Stimulated activated CD8-positive, alpha-beta memory T cell treated with anti-CD3 and anti-CD28 coated beads, Interleukin-15, amount 100 ng/mL, for 4 hours (primary cell): ENCODE data around the gene SOCS6.
"Not testable (repeated sequence)": the region's sequence is repeated elsewhere in the genome, so short reads cannot be mapped to it uniquely, and the experiment has no call there.

ENCODE experiments used
- DNase-seq, 2 donors: peaks; one replicate each; pipeline ENCODE4 v3.0.0-alpha.2; 2020; ENCODE audit warnings: low read depth in 2 of 2

Gene SOCS6, protein sequence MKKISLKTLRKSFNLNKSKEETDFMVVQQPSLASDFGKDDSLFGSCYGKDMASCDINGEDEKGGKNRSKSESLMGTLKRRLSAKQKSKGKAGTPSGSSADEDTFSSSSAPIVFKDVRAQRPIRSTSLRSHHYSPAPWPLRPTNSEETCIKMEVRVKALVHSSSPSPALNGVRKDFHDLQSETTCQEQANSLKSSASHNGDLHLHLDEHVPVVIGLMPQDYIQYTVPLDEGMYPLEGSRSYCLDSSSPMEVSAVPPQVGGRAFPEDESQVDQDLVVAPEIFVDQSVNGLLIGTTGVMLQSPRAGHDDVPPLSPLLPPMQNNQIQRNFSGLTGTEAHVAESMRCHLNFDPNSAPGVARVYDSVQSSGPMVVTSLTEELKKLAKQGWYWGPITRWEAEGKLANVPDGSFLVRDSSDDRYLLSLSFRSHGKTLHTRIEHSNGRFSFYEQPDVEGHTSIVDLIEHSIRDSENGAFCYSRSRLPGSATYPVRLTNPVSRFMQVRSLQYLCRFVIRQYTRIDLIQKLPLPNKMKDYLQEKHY

DNA sequence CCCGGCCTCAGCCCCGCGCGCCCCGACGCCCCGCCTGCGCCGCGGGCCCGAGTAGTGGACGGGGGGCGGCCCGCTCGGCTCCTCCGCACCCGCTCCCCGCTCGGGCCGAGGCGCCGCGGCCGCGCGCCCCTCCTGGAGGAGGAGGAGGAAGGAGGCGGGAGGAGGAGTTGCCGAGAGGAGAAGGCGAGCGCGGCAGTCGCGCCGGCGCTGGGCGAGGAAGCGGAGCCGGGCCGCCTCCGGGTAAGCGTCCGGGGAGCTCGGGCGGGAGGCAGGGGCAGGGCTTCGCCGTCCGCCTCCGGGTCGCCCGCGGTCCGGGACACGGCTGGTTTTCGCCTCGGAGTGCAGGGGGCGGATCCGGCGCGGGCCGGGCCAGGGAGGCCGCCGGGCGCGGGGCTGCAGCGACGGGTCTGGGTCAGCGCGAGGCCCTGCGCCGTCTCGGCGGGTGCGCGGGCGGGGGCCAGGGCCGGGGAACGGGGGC, at the start of gene SOCS6:
Gene SOCS6 (plus strand): TSS at position 195 of the 478 bp plus-strand sequence. CDS start 35,624 bp downstream, outside the sequence.
- DNase-seq = no peak

DNA sequence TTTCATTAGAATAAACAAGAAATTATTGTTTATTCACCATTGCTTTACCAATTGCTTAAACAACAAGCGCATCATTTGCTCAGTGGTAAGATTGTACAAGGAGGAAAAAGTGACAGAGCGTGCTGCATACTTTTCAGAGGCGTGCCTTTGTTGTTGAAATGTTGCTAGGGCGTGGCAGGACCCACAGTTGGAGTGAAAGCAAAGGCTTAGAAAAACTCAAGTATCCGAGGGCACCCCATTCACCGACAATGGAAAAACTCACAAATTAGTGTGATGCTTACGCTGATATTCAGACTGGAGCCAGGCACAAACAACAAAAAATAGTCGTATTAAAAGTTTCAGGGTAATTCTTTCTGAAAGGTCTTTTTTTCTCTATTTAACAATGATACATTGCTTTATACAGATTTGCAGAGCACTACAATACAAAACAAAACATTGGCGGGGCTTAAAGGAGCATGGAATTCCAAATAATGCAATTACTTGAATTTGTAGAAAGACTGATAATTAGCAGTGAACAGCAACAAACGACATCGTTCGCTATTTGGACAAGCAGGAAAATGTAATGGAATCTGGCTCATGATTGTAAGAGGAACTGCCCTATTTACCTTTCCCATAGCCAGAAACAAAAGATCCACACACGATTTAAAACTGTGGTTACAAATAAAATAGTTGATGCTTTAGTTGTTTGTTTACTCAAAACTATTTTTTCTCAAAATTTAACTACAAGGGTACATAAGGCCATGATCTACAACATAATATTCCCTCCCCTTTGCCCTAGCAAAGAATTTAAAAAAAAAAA, 45.5 kb upstream of the SOCS6 start:
- no peak for DNase-seq

DNA sequence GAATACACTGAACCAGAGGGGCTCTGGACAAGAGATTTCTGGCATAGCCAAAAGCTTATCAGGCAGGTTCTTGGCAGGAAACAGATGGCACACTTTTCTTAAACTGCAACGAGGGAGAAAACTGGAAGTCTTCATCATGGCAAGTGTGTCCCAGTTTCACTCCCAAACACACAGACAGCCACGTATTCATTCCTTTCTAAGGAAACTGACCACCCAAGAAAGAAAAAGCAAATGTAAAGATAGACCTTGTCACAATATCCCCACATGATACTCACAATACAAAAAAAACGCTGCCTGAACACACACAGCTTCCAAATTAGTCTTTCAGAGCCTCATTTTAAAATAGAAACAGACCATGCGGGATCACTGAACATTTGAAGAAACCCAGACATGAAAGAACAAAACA, 42.8 kb upstream of the SOCS6 start:
- no peak for DNase-seq

DNA sequence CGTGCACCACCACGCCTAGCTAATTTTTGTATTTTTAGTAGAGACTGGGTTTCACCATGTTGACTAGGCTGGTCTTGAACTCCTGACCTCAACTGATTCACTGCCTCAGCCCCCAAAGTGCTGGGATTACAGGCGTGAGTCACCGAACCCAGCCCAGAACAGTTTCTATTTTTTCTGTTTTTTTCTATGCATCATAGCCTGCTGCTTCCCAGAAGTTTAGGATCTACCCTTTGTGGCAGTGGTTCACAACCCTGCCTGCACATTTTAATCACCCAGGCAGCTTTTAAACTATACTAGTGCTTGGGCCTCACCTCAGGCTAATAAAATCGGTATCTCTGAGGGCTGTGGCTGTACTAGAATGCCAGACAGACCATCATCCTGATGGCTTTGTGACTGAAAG, 39.7 kb upstream of the SOCS6 start:
- no peak for DNase-seq

DNA sequence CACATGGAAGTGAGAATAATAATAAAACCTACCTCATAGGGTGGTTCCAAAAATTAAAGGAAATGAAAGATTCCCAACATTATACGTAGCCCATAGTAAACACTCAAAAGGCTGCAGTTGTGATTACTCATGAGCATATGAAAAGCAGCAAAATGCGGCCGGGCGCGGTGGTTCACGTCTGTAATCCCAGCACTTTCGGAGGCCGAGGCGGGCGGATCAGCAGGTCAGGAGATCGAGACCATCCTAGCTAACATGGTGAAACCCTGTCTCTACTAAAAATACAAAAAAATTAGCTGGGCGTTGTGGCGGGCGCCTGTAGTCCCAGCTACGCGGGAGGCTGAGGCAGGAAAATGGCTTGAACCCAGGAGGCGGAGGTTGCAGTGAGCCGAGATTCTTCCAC, 39.0 kb upstream of the SOCS6 start:
- not testable (repeated sequence) for DNase-seq

DNA sequence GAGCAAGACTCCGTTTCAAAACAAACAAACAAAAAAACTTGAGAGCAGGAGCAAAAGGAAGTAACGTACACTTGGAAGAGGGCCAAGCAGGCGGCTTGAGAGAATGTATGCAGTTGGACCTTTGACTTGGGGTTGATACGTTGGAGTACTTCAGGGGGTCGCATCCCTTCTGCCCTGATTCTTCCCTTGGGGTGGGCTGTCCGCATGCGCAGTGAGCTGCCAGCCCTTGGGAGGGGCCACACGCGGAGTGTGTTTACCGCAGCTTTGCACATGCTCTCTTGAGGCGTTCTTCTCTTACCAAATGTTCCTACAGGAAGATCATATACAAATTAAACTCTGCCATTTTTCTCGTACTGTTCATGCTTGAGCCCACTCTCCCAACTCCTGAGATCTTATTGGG, 38.1 kb upstream of the SOCS6 start:
- no peak for DNase-seq

DNA sequence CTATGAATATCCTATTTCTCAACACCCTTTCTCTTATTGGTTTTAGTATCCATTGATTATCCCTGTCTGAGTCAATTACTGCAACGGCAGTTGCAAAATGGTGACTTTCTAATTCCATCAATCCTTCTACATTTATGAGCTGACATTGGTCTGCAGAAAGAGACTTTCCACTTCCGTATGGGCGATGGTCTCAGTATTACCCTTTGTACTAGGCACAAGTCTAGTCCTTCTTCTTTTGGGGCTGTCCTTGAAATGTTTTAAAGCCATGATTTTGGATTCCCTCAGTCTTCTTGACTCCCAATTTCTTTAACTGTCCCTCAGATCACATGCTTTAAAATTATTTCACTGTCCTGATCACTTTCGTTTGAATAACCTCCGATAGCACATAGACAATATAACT, 32.7 kb upstream of the SOCS6 start:
- DNase-seq = no peak

DNA sequence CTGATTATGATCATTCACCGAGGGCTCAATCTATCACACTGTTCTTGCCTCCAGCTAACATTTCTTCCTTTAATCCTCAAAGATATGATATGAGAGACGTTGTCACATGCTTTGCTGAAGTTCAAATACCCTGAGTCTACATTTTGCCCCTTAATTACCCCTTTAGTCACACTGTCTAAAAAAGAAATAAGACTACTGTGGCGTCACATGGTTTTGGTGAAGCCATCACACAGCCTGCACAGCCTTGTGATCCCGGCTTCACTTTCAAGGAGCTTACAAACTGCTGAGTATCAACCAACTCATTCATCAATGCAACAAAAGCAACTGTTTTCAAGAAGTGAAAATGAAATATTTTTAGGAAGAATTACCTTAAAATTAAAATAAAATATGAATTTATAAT, 31.9 kb upstream of the SOCS6 start:
- DNase-seq = no peak

DNA sequence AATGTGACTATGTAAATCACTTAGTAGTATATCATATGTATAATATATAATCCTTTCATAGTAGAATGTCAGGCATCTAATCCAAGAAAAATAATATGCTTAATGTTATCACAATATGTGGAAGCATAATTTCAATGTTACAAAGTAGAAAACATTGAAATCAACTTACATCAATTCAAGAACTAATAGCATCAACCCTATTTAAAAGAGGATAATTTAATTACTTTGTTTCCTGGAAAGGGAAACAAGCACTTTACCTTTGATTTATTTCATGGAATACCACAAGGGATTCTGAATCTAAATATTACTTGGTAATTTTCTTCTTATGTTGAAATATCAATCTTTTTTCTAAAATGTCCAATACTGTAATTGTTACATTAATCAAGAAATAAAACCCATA, 30.6 kb upstream of the SOCS6 start:
- DNase-seq = no peak

DNA sequence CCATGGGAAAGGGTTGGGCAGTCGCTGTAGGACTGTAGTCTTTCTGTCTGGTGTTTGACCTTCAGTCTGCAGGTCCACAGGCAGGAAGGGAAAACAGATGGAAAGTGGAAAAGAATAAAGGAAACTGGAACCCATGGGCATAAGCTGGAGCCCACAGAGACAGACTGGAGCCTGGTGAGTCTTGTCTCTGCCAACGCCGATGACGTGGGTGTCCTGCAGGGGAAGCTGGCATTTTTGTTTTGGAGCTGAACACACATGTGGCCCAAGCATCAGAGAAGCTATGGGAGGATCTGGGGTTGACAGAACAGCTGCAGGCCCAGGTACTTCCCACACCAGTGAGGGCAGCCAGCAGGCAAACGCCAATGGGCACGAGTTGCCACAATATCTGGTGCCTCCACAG, 28.2 kb upstream of the SOCS6 start:
- DNase-seq = no peak

DNA sequence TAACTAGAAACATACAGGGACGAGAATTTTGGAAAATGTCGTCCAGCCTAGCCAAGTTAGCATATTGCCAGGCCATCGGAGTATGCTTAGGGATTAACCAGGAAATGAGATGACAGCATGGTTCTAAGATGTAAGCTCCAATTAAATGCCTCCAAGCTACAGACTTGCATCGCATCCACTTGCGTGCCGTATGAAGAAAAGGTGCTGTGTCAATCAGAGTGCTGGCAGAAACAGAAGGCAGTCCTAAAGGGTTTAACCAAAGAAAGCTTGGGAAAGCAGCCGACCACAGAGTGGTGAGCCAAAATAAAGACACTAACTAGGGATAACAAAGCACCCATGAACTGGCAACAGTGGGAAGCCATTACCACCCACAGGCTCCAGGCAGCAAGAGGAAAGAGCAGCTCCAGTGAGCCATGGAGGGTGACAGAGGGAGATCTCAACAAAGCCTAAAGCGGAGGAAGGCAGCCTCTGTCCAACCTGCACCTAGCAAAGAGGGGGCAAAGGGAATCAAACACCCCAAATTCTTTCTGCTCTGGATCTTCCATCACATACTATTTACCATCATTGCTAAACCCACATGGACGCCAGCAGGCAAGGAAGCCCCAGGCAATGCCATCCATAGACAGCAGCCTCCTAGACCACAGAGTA, 27.6 kb upstream of the SOCS6 start:
- no peak for DNase-seq

DNA sequence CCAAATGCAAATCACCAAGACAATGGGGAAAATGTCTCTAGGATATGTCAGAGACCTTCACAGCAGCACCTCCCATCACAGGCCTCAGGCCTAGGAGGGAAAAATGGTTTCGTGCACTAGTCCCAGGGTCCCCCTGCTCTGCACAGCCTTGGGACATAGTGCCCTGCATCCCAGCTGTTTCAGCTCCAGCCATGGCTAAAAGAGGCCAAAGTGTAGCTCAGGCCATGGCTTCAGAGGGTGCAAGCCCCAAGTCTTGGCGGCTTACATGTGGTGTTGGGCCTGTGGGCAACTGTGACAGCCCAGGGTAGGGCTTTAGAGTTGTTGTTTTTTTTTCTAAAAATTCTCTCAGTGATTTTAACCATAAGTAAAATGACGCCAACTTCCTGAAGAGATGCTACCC, 25.5 kb upstream of the SOCS6 start:
- no peak for DNase-seq

DNA sequence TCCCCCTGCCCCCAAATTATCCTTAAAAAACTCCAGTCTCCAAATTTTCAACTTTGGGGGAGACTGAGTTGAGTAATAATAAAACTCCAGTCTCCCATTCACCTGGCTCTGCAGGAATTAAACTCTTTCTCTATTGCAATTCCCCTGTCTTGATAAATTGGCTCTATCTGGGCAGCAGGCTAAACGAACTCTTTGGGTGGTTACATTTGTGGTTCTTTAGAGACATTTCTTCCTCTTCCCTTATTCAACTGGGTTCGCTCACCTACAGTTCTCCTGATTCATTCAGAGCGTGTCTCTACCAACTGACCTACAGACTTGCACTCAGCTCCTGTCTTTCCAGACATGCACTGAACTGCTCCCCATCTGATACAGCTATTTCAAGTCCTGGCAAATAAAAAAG, 17.1 kb upstream of the SOCS6 start:
- DNase-seq = no peak

DNA sequence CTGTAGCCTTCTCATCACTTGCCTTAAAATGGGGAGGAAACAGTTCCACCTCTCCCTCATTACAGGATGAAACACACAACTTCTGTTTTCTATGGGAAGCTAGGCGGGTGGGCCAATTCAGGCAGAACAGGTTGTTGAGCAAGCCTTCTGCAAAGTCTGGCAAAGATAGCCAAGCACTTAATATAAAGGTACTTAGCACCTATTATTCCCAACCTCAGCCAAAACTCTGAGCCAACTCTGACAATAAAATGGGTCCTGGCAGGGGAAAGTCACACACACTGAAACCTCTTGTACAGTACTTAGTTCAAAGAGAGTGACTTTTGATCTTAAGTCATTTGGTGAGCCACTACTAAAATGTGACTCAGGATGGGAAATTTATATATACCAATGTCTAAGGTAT, 15.8 kb upstream of the SOCS6 start:
- no peak for DNase-seq

DNA sequence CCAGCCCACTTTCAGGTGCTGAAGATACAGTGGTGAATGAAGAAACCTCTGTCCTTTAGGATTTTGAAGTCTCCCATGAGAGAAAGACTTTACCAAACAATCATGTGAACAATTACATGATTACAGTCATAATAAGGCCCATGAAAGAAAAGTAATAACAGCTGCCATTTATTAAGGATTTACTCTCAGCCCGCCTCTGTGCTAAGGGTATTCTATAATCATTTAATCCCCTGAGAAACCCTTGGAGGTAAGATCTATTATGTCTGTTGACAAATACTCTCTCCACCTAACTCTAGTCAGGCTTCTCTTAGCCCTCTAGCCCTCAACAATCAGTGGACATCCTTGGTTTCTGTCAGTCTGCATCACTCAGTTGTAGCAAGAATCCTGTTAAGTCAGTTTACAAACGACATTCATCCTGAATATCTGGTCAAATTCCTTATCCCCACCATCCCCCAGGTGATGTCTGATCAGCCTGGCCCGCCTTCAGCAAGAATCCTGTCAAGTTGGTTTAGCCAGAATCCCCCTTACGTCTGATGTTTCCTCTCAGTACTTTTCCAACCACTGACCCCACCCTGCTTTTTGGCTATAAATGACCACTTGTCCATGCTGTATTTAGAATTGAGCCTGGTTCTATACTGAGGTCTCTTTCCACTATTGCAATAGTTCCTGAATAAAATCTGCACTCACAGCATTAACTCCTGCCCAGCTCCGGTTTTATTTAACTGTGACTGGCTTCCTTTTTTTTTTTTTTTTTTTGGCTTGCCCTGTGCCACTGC, 12.2 kb upstream of the SOCS6 start:
- no peak for DNase-seq

DNA sequence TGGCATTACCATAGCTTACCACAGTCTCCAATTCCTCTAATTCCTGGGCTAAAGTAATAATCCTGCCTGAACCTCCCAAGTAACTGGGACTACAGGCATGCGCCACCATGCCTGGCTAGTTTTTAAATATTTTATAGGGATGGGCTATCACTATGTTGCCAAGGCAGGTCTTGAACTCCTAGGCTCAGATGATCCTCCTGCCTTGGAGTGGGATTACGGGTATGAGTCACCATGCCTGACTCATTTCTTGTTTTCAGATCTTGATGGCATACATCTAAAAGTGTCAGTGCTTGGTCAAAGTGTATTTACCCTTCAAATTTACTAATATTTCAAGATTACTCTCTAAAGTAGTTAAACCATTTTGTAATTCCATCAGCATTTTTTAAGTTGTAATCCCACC, 9.4 kb upstream of the SOCS6 start:
- no peak for DNase-seq

DNA sequence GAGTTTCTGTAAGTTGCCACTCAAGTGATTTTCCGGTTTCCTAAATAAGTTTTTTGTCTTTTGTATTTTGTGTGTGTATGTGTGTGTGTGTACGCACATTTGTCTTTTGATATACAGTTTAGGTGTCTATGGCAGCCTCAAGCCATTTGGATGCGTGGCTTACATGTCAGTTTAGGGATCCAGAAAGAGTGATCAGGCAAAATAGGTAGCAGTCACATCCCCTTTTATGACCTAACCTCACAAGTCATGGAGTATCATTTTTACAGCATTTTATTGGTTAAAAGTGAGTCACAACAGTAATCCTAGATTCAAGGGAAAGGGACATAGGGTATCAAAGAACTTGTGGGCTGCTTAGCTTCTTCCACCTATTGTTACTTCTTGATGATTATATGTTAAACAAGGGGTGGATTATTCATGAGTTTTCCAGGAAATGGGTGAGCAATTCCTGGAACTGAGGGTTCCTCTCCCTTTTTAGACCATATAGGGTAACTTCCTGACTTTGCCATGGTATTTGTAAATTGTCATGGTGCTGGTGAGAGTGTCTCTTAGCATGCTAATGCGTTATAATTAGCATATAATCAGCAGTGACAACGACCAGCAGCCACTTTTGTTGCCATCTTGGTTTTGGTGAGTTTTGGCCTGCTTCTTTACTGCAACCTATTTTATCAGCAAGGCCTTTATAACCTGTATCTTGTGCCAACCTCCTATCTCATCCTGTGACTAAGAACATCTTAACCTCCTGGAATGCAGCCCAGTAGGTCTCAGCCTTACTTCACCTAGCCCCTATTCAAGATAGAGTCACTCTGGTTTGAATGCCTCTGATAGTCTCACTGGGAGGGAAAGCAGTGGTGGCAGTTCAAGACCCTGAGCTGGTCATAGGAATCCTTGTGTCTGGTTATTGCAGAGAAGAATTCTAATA, 8.6 kb upstream of the SOCS6 start:
- DNase-seq = no peak

DNA sequence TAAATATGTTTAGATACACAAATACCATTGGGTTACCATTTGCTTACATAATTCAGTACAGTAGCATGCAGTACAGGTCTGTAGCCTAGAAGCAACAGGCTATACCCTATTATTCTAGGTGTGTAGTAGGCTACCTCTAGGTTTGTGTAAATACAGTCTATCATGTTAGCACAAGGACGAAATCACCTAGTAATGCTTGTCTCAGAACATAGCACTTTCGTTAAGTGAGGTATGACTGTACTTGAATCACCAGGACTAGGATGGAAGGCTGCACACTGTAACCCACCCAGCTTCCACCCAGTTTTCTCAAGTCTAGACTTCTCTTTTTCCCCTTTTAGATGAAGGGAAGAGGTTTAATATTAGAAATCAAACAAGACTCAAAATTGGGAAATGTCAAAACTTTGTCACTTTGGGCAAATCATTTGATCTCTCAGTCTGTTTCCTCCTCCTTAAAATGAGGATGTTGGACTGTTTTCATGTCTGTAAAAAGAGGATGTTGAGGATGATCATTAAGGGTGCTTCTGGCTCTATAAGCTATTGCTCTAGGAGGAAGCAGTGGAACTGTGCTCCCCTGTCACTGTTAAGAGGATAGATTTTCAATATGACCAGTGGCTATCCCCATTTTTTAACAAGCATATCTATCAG, 3.7 kb upstream of the SOCS6 start:
- no peak for DNase-seq

DNA sequence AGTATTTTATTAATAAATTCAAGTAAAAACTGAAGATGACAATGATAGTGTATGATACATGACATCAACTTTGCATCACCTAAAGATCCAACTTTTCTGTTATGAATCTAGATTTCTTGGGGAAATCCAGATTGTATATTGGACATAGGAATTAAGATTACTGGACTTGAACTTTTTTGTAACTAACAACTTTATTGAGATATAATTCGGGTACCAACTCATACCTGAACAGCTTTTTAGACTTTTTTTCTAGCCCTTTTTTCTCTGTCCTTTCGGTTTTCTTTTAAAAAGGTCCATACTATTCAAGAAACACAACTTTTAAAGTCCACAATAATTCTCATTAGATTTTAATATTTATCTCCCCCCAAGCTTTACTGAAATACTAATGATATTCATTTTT, 1.1 kb upstream of the SOCS6 start:
- no peak for DNase-seq
